Rectal smooth muscle tissue (tissue), 1 donor: ENCODE data around the gene AKAP12.
A peak's percentile ranks its signal among the peaks of the same experiment; 100 is the strongest.

ENCODE experiments used
- H3K27ac ChIP-seq: one replicate; pipeline ENCODE4 v1.7.0; 2013; ENCODE audit warnings: low read depth, low read length, inconsistent platforms
- H3K27me3 ChIP-seq: one replicate; pipeline ENCODE4 v1.7.0; 2013; ENCODE audit warnings: low read length; ENCODE audit not compliant: control insufficient read depth, insufficient read depth
- H3K36me3 ChIP-seq: one replicate; pipeline ENCODE4 v1.7.0; 2013; ENCODE audit warnings: low read length; ENCODE audit not compliant: control insufficient read depth, insufficient read depth
- H3K4me1 ChIP-seq: one replicate; pipeline ENCODE4 v1.7.0; 2013; ENCODE audit warnings: low read length; ENCODE audit not compliant: control insufficient read depth, insufficient read depth
- H3K4me3 ChIP-seq: one replicate; pipeline ENCODE4 v1.7.0; 2013; ENCODE audit warnings: low read length
- H3K9ac ChIP-seq: one replicate; pipeline ENCODE4 v1.7.0; 2013; ENCODE audit warnings: low read length

AKAP12 gene

DNA sequence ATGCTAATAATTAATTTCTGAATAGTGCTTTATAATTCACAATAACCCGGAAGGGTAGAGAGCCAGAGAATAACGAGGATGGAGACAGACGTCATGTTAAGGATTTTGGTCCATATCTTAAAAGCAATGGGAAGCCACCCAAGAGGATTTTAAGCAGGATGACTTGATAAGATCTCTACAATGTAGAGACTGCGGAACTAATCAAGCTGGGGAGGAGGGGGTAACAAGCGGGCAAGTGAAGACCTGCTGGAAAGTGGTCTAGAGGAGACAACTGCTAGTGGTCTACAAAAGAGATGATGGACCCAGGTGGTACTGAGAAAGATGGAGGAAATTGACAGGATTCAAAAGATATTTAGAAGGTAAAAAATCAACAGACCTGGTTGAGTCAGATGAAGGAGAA lies 144.4 kb downstream of the AKAP12 start:
- no peak overlapping the region for H3K9ac ChIP-seq
- H3K4me3 ChIP-seq, result no peak overlapping the region
- no peaks in the 10 kb centered on the region for H3K27me3 ChIP-seq
- H3K27ac ChIP-seq, result no peak overlapping the region
- H3K36me3 ChIP-seq, result no peaks in the 10 kb centered on the region
- H3K4me1 ChIP-seq, result peaks cover 8% of the 10 kb centered on the region

DNA sequence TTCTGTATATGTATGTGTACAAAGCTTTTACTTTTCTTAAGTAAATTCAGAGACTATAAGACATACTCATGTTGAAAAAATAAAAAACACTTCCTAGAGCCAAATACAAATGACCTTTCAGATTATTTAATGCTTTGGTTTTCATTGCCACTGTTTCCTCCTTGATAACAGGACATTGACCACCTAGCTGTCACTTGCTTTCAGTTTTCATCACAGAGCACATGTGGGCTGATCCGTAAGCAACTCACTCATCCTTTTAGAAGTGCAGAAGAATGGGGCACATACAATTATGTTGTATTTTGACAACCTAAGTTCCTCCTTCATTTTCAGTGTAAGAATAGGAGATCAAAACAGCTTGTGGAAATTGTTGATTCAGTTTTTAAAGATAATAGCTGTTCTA lies 145.4 kb downstream of the AKAP12 start:
- no peak overlapping the region for H3K4me3 ChIP-seq
- H3K27me3 ChIP-seq, result no peaks in the 10 kb centered on the region
- no peak overlapping the region for H3K27ac ChIP-seq
- no peak overlapping the region for H3K9ac ChIP-seq
- H3K36me3 ChIP-seq, result no peaks in the 10 kb centered on the region
- H3K4me1 ChIP-seq, result peaks cover 11% of the 10 kb centered on the region

DNA sequence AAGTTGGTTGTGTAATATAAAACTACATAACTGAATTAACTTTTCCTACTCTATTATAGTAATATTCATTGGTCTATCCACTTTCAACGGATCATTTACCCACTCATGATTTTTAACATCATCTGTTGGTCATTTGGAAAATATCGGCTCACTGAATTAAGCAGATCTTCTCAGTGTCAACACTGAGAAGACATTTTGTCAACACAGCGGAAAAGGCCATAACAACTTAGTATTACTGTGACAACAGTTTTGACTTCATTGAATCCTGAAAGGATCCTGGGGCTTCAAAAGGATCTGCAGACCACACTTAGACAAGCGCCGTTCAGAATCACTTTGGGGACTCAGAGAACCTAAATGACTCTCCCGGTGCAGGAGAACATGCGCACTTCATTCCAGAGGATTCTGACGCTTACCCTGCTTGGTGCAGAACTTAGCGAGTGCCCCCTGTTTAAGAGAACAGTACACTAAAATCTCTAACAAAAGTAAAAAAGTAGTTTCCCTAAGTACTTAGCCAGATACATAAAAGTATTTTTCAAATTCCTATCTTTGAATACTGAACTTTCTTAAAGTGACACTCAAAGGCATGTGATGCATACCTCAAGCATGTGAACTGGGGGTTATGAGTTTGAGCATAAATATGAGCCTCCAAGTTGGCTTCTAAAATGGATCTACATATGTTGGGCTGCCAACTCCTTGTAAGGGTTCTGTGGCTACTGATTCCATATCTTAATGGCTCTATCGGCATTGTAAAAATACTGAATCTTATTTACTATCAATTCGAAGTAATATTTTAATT lies 147.6 kb downstream of the AKAP12 start:
- Histone ChIP-seq H3K27ac (no peak overlapping the region), H3K27me3 (no peaks in the 10 kb centered on the region)

DNA sequence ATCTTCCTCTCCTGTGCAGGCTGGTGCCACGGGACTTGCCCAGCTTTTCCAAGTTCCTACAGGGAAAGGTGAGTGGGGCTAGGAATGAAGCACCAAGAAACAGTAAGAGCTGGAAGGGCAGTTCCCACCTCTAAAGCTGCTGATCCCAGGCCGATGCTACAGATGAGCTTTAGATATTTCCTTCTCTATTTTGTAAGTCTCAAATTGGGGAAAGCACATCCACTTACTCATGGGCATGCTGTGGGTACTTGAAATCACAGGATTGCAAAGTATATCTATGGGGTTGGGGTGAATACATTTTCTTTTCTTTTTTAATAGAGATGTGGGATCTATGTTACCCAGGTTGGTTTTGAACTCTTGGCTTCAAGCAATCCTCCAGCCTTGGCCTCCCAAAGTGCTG lies 148.5 kb downstream of the AKAP12 start:
- H3K4me3 ChIP-seq, result no peak overlapping the region
- H3K36me3 ChIP-seq, result no peaks in the 10 kb centered on the region
- no peak overlapping the region for H3K27ac ChIP-seq
- peaks cover 18% of the 10 kb centered on the region for H3K4me1 ChIP-seq
- H3K27me3 ChIP-seq, result no peaks in the 10 kb centered on the region
- H3K9ac ChIP-seq, result no peak overlapping the region

More for the DNA sequence above, 147.6 kb downstream of the AKAP12 start:
- Histone ChIP-seq H3K9ac (no peak overlapping the region), H3K36me3 (no peaks in the 10 kb centered on the region), H3K4me1 (peaks cover 12% of the 10 kb centered on the region), H3K4me3 (no peak overlapping the region)

DNA sequence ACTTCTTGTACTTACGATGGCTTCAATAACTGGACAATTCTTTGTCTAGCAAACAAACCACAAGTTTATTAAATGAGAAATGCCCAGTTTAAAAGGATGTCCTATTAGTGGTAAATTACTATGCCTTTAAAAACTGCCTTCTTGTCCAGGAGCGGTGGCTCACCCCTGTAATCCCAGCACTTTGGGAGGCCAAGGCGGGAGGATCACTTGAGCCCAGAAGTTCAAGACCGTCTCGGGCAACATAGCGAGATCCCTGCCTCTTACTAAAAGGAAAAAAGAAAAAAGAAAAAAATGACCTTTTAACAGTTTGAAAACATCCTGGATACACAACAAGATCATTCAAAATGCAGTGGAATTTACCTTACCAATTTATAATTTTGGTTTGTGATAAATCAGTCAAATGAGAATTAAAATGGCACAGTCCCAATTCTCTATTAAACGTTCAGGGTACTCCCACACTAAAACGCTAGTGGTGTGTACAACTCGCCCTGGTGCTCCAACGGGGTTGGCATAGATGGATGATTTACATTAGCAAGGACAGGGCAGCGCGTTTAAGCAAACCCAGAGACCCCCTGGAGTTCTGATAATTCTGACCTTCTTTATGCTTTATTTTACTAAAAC lies 149.3 kb downstream of the AKAP12 start:
- H3K4me1 ChIP-seq, result peaks cover 18% of the 10 kb centered on the region
- peak overlapping the region; percentile 88 for H3K4me3 ChIP-seq
- no peaks in the 10 kb centered on the region for H3K27me3 ChIP-seq
- H3K9ac ChIP-seq, result peak overlapping the region; percentile 92
- H3K36me3 ChIP-seq, result no peaks in the 10 kb centered on the region
- peak overlapping the region; percentile 99 for H3K27ac ChIP-seq

DNA sequence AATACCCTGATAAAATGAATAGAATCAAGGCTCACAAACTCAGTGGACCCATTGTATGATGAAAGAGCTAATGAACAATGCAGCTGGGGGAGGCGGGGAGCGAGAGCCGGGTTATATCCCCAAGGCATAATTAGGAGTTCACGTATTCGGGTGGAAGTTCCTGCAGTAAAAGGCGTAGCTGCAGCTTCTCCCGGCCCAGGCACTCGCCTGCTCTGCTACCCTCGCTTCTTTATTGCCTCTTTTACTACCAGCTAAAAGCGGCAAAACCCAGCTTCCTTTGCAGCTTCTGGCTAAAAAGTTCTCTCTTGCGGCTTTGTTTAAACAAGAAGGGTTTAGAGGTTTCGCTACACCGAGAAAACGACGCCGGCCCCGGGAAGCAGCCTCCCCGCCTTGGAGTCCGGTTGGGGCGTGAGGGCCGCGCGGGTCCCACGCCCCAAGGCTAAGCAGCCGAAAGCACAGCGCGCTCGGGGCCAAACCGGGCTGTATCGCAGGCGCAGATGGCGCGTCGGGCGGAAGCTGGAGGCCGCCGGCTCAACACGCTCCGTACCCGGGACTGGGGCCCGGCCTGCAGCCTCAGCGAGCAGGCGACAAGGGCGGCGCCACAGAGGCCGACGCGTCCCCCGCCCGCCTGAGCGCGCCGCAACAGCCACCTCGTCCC lies 150.0 kb downstream of the AKAP12 start:
- Histone ChIP-seq H3K27me3 (no peaks in the 10 kb centered on the region), H3K4me1 (peaks cover 18% of the 10 kb centered on the region), H3K27ac (peak overlapping the region; percentile 99)

DNA sequence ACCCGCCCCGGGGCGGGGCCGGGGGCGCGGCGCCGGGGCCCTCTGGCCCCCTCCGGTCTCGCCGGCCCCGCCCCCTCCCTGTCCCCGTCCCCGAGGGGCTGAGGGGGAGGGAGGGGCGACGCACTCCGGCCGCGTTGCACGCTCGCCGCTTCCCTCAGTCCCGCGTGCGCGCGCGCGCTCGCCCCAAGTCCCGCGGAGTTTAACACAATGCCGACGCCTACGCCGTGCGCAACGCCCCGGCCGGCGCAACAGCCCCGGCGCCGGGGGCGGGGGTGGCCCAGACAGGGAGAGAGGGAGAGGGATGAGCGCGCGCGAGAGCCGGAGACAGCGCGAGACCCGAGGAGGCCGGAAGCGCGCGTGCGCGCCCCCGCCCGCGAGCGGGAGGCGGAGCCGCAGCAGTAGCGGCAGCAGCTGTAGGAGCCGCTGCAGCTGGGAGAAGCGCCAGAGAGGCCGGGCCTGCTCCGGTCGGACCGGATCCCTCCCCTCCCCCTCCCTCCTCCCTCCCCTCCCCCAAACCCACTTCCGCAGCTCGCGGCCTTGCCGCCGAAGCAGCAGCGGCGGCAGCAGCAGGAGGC lies 150.6 kb downstream of the AKAP12 start:
- peaks cover 18% of the 10 kb centered on the region for H3K4me1 ChIP-seq
- no peaks in the 10 kb centered on the region for H3K27me3 ChIP-seq
- no peaks in the 10 kb centered on the region for H3K36me3 ChIP-seq
- peak overlapping the region; percentile 88 for H3K4me3 ChIP-seq
- H3K9ac ChIP-seq, result no peak overlapping the region
- H3K27ac ChIP-seq, result peak overlapping the region; percentile 99

More for the DNA sequence above, 150.0 kb downstream of the AKAP12 start:
- H3K9ac ChIP-seq, result peak overlapping the region; percentile 92
- H3K36me3 ChIP-seq, result no peaks in the 10 kb centered on the region
- H3K4me3 ChIP-seq, result peak overlapping the region; percentile 88

DNA sequence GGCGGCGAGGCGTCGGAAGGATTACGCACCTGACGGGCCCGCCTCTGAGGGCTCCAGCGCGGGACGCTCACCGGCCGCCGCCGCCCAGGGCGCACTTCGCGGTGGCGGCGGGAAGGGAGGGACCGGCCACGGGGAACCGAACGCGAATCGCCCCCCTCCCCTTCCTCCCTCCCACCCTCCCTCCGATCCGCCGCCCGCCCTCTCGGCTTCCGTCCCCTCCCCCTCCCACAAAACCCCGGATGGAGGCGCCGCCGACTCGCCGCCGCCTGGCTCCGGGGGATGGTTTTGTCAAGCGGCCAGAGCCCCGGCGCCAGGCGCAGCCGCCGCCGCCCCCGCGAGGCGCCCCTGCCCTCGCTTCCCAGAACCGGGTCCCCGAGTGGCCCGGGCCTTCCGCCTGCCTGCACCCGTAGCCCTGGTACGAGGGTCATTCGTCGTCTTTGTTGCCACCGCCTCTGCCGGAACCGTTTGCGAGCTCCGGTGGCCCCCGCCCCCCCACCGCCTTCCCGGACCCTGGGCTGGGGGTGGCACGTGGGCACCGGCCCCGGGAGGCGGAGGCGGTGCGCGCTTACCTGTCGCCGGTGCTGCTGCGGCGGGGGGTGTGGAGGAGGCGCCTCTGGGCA lies 151.2 kb downstream of the AKAP12 start:
- Histone ChIP-seq H3K9ac (peak overlapping the region; percentile 45), H3K27ac (peak overlapping the region; percentile 99), H3K27me3 (no peaks in the 10 kb centered on the region), H3K4me3 (peak overlapping the region; percentile 81), H3K4me1 (peaks cover 18% of the 10 kb centered on the region), H3K36me3 (no peaks in the 10 kb centered on the region)

DNA sequence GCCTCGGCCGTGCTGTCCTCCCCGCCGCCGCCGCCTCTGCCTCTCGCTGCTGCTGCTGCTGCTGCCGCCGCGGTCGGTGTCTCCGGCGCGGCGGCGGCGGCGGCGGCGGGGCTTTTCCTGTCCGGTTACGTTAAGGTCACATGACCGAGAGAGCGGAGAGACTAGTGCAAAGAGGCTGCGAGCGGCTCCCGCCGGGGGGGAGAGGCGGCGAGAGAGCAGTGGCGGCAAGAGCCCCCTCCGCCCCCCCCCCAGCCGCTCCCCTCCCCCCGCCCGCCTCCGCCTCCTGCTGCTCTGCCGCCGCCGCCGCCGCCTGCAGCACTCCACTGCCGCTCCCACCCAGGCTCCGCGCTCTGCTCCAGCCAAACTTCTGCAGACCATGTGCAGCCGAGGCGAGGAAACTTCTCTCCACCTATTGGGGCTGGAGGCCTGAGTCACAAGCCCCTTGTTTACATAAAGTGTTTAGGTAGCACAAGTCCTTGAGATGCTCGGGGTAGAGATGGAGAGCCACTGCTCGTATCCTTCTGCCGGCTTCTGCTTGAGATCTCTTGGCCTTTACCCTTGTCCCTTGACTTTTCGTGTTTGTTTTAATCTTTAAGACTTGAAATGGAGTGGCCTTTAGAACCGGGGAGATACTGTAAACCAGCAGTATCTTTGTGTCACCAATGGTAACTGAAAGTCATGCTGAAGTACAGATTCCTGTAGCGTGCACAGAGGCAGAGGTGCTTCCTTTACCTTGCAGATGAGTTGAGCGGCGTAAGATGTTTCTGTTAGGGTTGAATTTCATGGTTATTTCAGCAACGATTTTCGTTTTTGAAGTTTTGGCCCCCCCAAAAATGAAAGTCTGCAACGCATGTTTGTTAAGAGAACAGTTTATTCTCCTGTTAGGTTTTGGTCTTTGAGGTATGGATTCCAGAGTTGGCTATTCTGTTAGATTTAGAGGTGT lies 152.0 kb downstream of the AKAP12 start, which contains the start of gene ZBTB2:
Gene ZBTB2, minus strand, starts transcription at position 89 of the 943 bp plus-strand sequence. CDS start 17,922 bp downstream, outside the sequence.
- Histone ChIP-seq H3K27ac (peak within 1 kb of the TSS; percentile 99), H3K27me3 (no peaks in the 10 kb centered on the region), H3K9ac (peak within 1 kb of the TSS; percentile 45), H3K36me3 (no peaks in the 10 kb centered on the region), H3K4me3 (peak within 1 kb of the TSS; percentile 88), H3K4me1 (peaks cover 18% of the 10 kb centered on the region)

DNA sequence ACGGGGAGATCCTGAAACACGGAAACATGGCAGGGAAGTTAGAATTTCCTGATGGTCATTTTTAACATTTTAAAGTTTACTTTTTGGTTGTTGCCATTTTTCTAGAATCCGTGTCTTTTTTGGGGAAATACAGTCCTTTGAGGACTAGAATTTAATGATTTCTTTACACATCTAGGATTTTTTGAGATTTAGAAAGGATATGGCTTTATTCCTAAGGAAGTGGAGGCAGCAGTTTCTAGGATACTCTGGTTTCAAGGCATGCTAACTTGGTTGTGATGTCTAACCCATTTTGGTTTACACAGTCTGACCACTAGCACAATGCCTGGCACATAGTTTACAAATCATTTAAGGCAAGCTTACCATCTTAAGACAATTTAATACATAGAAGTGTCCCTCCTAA lies 152.7 kb downstream of the AKAP12 start:
- Histone ChIP-seq H3K27me3 (no peaks in the 10 kb centered on the region), H3K9ac (no peak overlapping the region), H3K27ac (no peak overlapping the region), H3K36me3 (no peaks in the 10 kb centered on the region), H3K4me3 (peak overlapping the region; percentile 72), H3K4me1 (peaks cover 18% of the 10 kb centered on the region)

DNA sequence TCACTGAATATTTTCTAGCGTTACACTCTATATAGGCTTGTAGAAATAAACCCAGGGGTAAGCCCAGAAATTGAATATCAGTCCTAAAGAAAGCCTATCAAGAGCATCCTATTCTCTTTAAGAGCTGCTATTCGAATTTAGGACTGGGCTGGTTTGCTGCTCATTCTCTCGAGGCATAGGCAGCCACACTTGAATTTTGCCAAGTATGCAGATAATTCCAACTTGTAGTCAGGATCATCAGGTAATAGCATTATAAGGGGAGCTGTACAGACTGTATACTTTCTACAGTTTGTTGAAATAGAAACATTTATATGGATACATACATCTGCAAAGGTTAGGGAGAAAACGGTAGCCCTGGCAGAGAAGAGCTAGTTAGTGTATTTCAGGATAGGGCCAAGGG lies 153.6 kb downstream of the AKAP12 start:
- Histone ChIP-seq H3K9ac (no peak overlapping the region), H3K27ac (peak overlapping the region; percentile 6), H3K4me1 (peaks cover 18% of the 10 kb centered on the region), H3K36me3 (no peaks in the 10 kb centered on the region), H3K4me3 (no peak overlapping the region), H3K27me3 (no peaks in the 10 kb centered on the region)
